Fibroblast of peridontal ligament (primary cell): ENCODE results near the gene DNAH17.

Experiments
- DNase-seq: peaks from one replicate; pipeline ENCODE4 v3.0.0-alpha.2; 2010; ENCODE audit errors: extremely low read depth

DNAH17 gene

GRCh38 chr17:78494696-78495330 lies 82.4 kb downstream of the DNAH17 start:
- no peak for DNase-seq

- no peak for DNase-seq
Observed at GRCh38 chr17:78493853-78494695, 83.1 kb downstream of the DNAH17 start.

- DNase-seq, result no peak
Observed at GRCh38 chr17:78493450-78493849, 83.7 kb downstream of the DNAH17 start.

- no peak for DNase-seq
Observed at GRCh38 chr17:78492116-78492799, 84.9 kb downstream of the DNAH17 start.

GRCh38 chr17:78491236-78492115 lies 85.7 kb downstream of the DNAH17 start:
- DNase-seq, result no peak

- DNase-seq, result no peak
Observed at GRCh38 chr17:78490673-78491072, 86.5 kb downstream of the DNAH17 start.

- no peak for DNase-seq
Observed at GRCh38 chr17:78490156-78490555, 87.0 kb downstream of the DNAH17 start.

GRCh38 chr17:78488867-78489634 lies 88.1 kb downstream of the DNAH17 start:
- DNase-seq, result no peak

- no peak for DNase-seq
Observed at GRCh38 chr17:78488156-78488555, 89.0 kb downstream of the DNAH17 start.

GRCh38 chr17:78486946-78487680 lies 90.1 kb downstream of the DNAH17 start:
- no peak for DNase-seq

- DNase-seq, result no peak
Observed at GRCh38 chr17:78486228-78486802, 90.9 kb downstream of the DNAH17 start.

- DNase-seq, result no peak
Observed at GRCh38 chr17:78485290-78486168, 91.7 kb downstream of the DNAH17 start.

- no peak for DNase-seq
Observed at GRCh38 chr17:78484271-78485246, 92.6 kb downstream of the DNAH17 start.

GRCh38 chr17:78479369-78479768 lies 97.8 kb downstream of the DNAH17 start:
- DNase-seq, result no peak

- DNase-seq, result no peak
Observed at GRCh38 chr17:78478757-78479297, 98.4 kb downstream of the DNAH17 start.

- DNase-seq, result no peak
Observed at GRCh38 chr17:78477913-78478756, 99.1 kb downstream of the DNAH17 start.
